ENCODE data around the gene PHF12.
"Not testable (repeated sequence)": the region's sequence is repeated elsewhere in the genome, so short reads cannot be mapped to it uniquely, and the experiment has no call there.

PHF12 gene

DNA sequence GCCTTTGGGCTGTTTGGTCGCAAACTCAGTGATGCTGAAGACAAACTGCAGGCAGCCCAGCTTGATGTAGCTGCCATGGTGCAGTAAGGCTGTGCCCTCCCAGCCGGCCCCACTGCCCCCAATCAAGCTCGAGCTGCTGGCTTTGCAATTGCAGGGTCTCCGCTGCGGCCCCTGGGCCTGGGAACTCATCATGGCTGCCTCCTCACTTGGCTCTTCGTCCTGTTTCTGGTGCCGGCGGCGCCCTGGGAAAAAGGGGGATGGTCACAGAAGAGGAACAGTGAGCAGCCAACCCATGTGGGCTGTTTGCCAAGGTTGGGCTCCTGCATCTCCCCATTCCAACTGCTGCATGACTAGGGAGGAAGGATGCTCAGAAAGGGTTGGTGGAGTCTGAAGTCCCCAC, 45.0 kb downstream of the PHF12 start:
- DNase-seq: no peak
- Histone ChIP-seq H3K4me3 (ENCODE audit: insufficient read depth, low read depth, low read length, poor library complexity, severe bottlenecking) (no peak overlapping the region), H3K27me3 (replicated peaks; ENCODE audit: control insufficient read depth, insufficient read depth, low read length, poor library complexity, severe bottlenecking) (no peaks in the 10 kb centered on the region), H3K4me1 (ENCODE audit: control insufficient read depth, insufficient read depth, low read length, poor library complexity, severe bottlenecking) (peaks cover 11% of the 10 kb centered on the region), H3K36me3 (ENCODE audit: control insufficient read depth, insufficient read depth, low read length) (peaks cover 53% of the 10 kb centered on the region), H3K27ac (ENCODE audit: insufficient read depth, low read length, poor library complexity, severe bottlenecking) (no peak overlapping the region), H3K9me3 (ENCODE audit: control insufficient read depth, low read length) (no peaks in the 10 kb centered on the region)

DNA sequence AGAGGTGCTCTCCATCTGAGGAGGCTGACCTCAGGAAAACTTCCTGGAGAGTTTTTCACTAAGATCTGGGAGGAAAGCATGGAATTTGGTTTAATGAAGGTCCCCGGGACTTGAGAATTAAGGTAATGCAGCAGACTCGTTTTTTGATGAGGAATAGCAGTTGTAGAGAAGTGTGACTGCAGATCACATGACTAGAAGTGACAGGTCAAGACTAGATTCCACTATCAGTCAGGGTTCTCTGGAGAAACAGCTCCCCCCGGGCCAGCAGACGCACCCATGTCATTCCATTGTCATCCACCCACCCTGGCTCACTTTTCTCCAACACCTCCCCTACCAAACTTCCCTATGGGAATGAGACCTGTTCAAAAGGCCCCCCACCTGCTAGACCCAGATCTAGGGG, 46.5 kb downstream of the PHF12 start:
- no peak overlapping the region for H3K27ac ChIP-seq (ENCODE audit: insufficient read depth, low read length, poor library complexity, severe bottlenecking)

DNA sequence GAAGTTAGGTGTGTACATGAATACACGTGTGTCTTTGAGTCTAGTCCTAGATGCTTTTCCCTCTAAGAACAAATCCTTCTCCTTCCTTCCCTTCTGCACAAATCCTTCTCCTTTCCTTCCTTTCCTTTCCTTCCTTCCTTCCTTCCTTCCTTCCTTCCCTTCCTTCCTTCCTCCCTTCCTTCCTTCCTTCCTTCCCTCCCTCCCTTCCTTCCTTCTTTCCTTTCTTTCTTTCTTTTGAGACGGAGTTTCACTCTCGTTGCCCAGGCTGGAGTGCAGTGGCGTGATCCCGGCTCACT, 47.8 kb downstream of the PHF12 start:
- Histone ChIP-seq H3K27ac (ENCODE audit: insufficient read depth, low read length, poor library complexity, severe bottlenecking) (peak overlapping the region; percentile 48), H3K4me1 (ENCODE audit: control insufficient read depth, insufficient read depth, low read length, poor library complexity, severe bottlenecking) (peaks cover 18% of the 10 kb centered on the region), H3K36me3 (ENCODE audit: control insufficient read depth, insufficient read depth, low read length) (peaks cover 26% of the 10 kb centered on the region)
- H3K27me3 ChIP-seq (replicated peaks; ENCODE audit: control insufficient read depth, insufficient read depth, low read length, poor library complexity, severe bottlenecking); DNase-seq; H3K4me3 ChIP-seq (ENCODE audit: insufficient read depth, low read depth, low read length, poor library complexity, severe bottlenecking); H3K9me3 ChIP-seq (ENCODE audit: control insufficient read depth, low read length): not testable (repeated sequence)

More for the DNA sequence above, 46.5 kb downstream of the PHF12 start:
- no peaks in the 10 kb centered on the region for H3K9me3 ChIP-seq (ENCODE audit: control insufficient read depth, low read length)
- H3K4me1 ChIP-seq (ENCODE audit: control insufficient read depth, insufficient read depth, low read length, poor library complexity, severe bottlenecking): peaks cover 15% of the 10 kb centered on the region
- DNase-seq: no peak
- no peak overlapping the region for H3K4me3 ChIP-seq (ENCODE audit: insufficient read depth, low read depth, low read length, poor library complexity, severe bottlenecking)
- no peaks in the 10 kb centered on the region for H3K27me3 ChIP-seq (replicated peaks; ENCODE audit: control insufficient read depth, insufficient read depth, low read length, poor library complexity, severe bottlenecking)
- H3K36me3 ChIP-seq (ENCODE audit: control insufficient read depth, insufficient read depth, low read length): peaks cover 39% of the 10 kb centered on the region

DNA sequence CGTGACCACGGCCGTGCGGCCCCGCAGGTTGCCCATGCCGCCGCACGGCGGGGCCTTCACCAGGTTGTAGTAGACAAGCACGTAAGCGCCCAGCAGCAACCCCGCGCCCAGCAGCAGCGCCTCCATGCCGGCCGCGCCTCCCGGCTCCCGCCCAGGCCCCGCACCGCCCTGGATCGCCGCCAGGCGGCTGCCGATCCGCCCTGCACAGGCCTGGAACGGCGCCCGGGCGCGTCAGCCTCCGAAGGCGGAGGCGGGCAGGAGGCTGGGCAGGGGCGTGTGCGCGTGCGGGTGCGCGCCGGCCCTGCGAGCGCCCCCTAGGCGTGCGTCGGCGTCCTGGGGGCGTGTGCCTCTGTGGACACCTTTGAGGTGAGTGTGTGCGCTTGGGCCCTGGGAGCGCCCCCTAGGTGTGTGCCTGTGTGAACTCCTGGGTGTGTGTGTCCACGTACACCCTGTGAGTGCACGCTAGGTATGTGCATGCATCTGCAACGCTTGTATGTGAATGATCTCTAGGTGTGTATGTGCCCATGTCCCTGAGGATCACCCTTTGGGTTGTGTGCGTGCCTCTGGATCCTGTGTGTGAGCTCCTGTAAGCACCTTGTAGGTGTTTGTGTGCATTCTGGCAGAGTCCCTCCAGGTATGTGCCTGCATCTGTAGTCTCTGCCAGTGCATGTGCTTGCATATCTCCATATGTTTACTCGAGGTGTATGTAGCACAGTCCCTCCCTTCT, 48.3 kb downstream of the PHF12 start, which contains the start of gene DHRS13:
Gene DHRS13, minus strand, starts transcription at position 261 of the 727 bp plus-strand sequence. Its CDS starts 135 bp downstream, at position 126.
- peaks cover 24% of the 10 kb centered on the region for H3K4me1 ChIP-seq (ENCODE audit: control insufficient read depth, insufficient read depth, low read length, poor library complexity, severe bottlenecking)
- no peaks in the 10 kb centered on the region for H3K9me3 ChIP-seq (ENCODE audit: control insufficient read depth, low read length)
- no peaks in the 10 kb centered on the region for H3K27me3 ChIP-seq (replicated peaks; ENCODE audit: control insufficient read depth, insufficient read depth, low read length, poor library complexity, severe bottlenecking)
- H3K27ac ChIP-seq (ENCODE audit: insufficient read depth, low read length, poor library complexity, severe bottlenecking): peak within 1 kb of the TSS; percentile 78
- peaks cover 23% of the 10 kb centered on the region for H3K36me3 ChIP-seq (ENCODE audit: control insufficient read depth, insufficient read depth, low read length)
- DNase-seq: peak; percentile 88 to 92 (median 90)
- peak within 1 kb of the TSS; percentile 71 for H3K4me3 ChIP-seq (ENCODE audit: insufficient read depth, low read depth, low read length, poor library complexity, severe bottlenecking)

DNA sequence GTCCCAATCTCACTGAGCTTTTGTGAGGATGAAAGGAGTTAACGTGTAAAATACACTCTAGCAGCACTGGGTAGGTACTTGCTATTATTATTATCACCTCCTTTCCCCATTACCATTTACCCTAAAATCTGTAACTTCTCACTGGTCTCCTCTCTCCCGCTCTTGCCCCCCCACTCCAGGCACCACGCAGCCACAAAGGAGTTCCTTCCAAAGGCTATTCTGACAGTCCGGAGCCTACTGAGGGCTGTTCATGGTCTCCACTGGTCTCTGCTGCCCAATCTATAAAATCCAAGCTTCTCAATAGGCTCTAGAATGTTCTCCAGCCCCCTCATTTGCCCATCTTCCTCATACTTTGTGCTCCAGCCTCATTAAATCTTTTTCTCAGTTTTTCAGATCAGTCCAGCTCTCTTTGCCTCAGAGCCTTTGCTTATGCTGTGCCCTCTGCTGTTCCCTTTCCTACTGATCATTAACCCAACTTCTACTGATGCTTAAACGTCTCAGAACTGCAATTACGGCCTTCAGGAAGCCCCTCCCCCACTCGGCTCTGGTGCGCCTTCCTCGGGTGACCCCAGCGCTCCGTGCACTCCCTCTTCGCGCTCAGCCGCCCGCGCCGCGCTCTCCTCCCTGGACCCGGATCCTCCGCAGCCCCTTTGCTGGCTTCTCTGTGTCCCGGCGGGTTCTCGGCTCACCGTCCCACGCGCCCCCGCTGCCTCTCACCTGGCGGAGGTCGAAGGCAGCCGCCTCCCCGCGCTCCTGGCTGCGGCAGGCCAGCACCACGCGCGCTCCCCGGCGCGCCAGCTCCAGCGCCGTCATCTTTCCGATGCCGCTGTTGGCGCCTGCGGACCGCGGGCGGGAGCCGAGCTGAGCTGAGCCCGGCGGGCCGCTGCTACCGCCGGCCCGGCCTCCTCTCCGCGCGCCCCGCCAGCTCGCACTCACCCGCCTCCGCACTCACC, 49.2 kb downstream of the PHF12 start:
- H3K4me3 ChIP-seq (ENCODE audit: insufficient read depth, low read depth, low read length, poor library complexity, severe bottlenecking): peak overlapping the region; percentile 71
- H3K4me1 ChIP-seq (ENCODE audit: control insufficient read depth, insufficient read depth, low read length, poor library complexity, severe bottlenecking): peaks cover 27% of the 10 kb centered on the region
- H3K27ac ChIP-seq (ENCODE audit: insufficient read depth, low read length, poor library complexity, severe bottlenecking): peak overlapping the region; percentile 78
- no peaks in the 10 kb centered on the region for H3K27me3 ChIP-seq (replicated peaks; ENCODE audit: control insufficient read depth, insufficient read depth, low read length, poor library complexity, severe bottlenecking)
- no peaks in the 10 kb centered on the region for H3K9me3 ChIP-seq (ENCODE audit: control insufficient read depth, low read length)
- H3K36me3 ChIP-seq (ENCODE audit: control insufficient read depth, insufficient read depth, low read length): peaks cover 14% of the 10 kb centered on the region
- DNase-seq: no peak

DNA sequence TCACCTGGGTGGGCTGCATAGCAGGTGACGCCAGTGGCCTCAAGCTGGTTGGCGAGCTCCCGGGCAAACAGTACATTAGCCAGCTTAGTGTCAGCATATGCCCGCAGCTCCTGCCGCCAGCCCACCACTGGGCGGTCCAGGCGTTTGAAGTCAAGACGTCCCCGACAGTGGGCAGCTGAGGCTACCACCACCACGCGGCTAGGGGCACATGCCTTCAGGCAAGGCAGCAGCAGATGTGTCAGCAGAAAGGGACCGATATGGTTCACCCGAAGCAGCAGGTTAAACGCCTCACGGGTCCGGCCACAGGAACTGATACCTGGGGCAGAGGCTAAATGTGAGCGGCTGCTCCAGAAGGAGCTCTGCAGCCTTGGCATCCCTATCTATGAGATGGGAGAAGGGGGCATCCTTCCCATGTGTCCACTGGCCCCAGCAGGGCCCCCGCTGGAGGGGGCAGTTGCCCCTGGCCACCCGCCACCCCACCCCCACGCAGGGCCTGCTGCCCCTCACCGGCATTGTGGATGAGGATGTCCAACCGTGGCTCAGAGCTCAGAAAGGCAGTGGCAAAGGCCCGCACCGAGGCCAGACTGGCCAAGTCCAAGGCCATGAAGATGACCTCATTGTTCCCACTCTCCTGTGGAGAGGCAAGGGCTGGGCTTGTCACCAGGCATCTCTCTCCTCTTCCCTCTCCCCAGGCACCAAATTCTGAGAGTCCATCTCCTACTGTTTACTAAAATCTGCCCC, 50.2 kb downstream of the PHF12 start:
- Histone ChIP-seq H3K4me1 (ENCODE audit: control insufficient read depth, insufficient read depth, low read length, poor library complexity, severe bottlenecking) (peaks cover 32% of the 10 kb centered on the region), H3K9me3 (ENCODE audit: control insufficient read depth, low read length) (no peaks in the 10 kb centered on the region), H3K27ac (ENCODE audit: insufficient read depth, low read length, poor library complexity, severe bottlenecking) (no peak overlapping the region), H3K36me3 (ENCODE audit: control insufficient read depth, insufficient read depth, low read length) (peaks cover 5% of the 10 kb centered on the region), H3K27me3 (replicated peaks; ENCODE audit: control insufficient read depth, insufficient read depth, low read length, poor library complexity, severe bottlenecking) (no peaks in the 10 kb centered on the region), H3K4me3 (ENCODE audit: insufficient read depth, low read depth, low read length, poor library complexity, severe bottlenecking) (peak overlapping the region; percentile 71)
- no peak for DNase-seq

DNA sequence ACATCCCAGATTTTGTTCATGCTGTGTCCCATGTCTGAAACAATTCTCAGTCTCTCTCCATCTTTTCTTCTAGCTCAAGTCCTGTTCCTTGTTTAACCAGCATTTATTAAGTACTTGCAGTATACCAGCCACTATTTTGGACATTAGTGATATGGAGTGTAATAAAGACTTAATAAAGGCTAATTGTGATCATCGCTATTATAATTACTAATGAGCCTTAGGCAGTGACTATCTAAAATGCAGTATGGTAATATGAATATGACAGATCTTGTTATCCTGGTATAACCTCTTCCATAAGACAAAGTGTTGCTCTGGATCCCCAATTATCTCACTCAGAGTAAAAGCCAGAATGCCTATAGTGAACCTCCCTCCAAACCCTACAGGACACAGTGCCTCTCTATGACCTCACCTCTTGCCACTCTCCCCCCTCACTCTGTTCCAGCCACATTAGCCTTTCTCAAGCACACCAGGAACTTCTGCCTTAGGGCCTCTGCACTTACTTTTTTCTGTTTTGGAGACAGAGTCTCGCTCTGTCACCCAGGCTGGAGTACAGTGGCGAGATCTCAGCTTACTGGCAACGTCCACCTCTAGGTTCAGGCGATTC, 52.0 kb downstream of the PHF12 start:
- Histone ChIP-seq H3K36me3 (ENCODE audit: control insufficient read depth, insufficient read depth, low read length) (no peaks in the 10 kb centered on the region), H3K27ac (ENCODE audit: insufficient read depth, low read length, poor library complexity, severe bottlenecking) (no peak overlapping the region), H3K27me3 (replicated peaks; ENCODE audit: control insufficient read depth, insufficient read depth, low read length, poor library complexity, severe bottlenecking) (no peaks in the 10 kb centered on the region), H3K4me3 (ENCODE audit: insufficient read depth, low read depth, low read length, poor library complexity, severe bottlenecking) (no peak overlapping the region), H3K9me3 (ENCODE audit: control insufficient read depth, low read length) (no peaks in the 10 kb centered on the region), H3K4me1 (ENCODE audit: control insufficient read depth, insufficient read depth, low read length, poor library complexity, severe bottlenecking) (peaks cover 39% of the 10 kb centered on the region)
- DNase-seq: no peak

DNA sequence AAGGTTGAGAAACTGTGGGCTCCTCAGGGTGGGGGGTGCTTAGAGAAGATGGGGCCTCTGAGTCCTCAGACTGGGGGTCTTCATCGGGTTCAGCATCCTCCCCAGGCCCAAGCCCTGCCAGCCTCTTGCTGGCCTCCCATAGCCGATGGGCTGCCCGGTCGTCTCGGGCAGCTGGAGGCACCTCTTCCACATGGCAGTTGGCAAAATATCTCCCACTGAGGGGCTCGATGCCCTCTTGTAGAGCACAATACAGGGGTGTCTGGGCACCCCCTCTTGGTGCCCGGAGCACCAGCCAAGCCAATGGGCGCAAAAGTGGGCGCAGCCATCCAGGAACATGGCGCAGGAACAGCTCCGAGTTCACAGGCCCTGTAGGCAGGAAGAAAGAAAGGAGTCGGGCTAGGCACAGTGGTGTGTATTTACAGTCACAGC, 52.8 kb downstream of the PHF12 start:
- Histone ChIP-seq H3K36me3 (ENCODE audit: control insufficient read depth, insufficient read depth, low read length) (no peaks in the 10 kb centered on the region), H3K27ac (ENCODE audit: insufficient read depth, low read length, poor library complexity, severe bottlenecking) (peak overlapping the region; percentile 89), H3K27me3 (replicated peaks; ENCODE audit: control insufficient read depth, insufficient read depth, low read length, poor library complexity, severe bottlenecking) (no peaks in the 10 kb centered on the region), H3K4me1 (ENCODE audit: control insufficient read depth, insufficient read depth, low read length, poor library complexity, severe bottlenecking) (peaks cover 42% of the 10 kb centered on the region), H3K9me3 (ENCODE audit: control insufficient read depth, low read length) (no peaks in the 10 kb centered on the region), H3K4me3 (ENCODE audit: insufficient read depth, low read depth, low read length, poor library complexity, severe bottlenecking) (peak overlapping the region; percentile 96)
- DNase-seq: no peak

DNA sequence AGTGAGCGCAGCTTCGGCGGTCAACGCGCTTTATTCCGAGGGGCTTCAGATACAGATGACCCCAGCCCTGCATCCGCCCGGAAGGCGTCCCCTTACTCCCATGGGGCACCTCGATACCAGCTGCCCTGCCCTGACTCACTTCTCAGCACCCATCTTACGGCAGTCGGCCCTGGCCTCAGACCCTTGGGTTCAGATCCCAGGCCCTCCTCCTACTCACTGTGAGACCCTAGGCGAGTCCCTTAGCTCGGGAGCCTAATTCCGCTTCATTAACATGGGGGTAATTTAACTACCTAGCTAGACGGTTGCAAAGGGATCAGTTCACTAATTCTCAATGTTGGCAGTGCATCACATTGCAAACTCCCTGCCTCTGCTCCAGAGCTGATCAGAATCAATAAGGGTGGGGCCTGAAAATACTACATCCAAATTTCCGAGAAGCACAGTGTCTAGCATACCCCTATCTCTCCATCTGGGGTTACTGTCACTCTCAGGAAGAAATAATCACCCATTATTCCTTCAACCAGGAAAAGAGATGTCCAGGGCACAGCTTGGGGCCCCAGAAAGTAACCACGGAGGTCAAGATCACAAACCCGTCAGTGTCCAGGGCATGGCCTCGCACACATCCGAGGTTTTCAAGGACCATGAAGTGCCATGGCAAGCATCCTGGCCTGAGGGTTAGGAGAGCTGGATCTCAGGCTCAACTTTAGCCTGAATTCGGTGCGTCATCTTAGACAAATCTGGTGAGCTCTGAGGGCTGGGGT, 53.4 kb downstream of the PHF12 start:
- Histone ChIP-seq H3K27ac (ENCODE audit: insufficient read depth, low read length, poor library complexity, severe bottlenecking) (peak overlapping the region; percentile 89), H3K27me3 (replicated peaks; ENCODE audit: control insufficient read depth, insufficient read depth, low read length, poor library complexity, severe bottlenecking) (no peaks in the 10 kb centered on the region), H3K9me3 (ENCODE audit: control insufficient read depth, low read length) (no peaks in the 10 kb centered on the region), H3K4me3 (ENCODE audit: insufficient read depth, low read depth, low read length, poor library complexity, severe bottlenecking) (peak overlapping the region; percentile 96), H3K36me3 (ENCODE audit: control insufficient read depth, insufficient read depth, low read length) (no peaks in the 10 kb centered on the region), H3K4me1 (ENCODE audit: control insufficient read depth, insufficient read depth, low read length, poor library complexity, severe bottlenecking) (peaks cover 44% of the 10 kb centered on the region)
- no peak for DNase-seq
